H9 (cell line): ENCODE measurements around the gene CAPN3. TPM values are rescaled to one million over a fixed set of nuclear protein-coding genes. Genes with fewer than 3 reads are reported as not detected.

Experiments used
- DNase-seq: peaks from one replicate; pipeline ENCODE4 v3.0.0-alpha.2; 2017
- H2AFZ ChIP-seq: one replicate; pipeline ENCODE4 v1.6.1; 2013; ENCODE audit warnings: mild to moderate bottlenecking, low read length, control low read depth, moderate library complexity
- H2AK5ac ChIP-seq: 2 replicates; pipeline ENCODE4 v1.6.1; 2013; ENCODE audit warnings: low read length, control low read depth, mixed read lengths; ENCODE audit not compliant: insufficient read length
- H2BK120ac ChIP-seq: one replicate; pipeline ENCODE4 v1.6.1; 2013; ENCODE audit warnings: low read depth, mild to moderate bottlenecking, low read length, control low read depth, inconsistent platforms; ENCODE audit not compliant: poor library complexity, severe bottlenecking
- H2BK12ac ChIP-seq: 2 replicates; pipeline ENCODE4 v1.6.1; 2013; ENCODE audit warnings: low read length, control low read depth, mixed read lengths, low read depth; ENCODE audit not compliant: insufficient read length
- H2BK15ac ChIP-seq: 2 replicates; pipeline ENCODE4 v1.6.1; 2013; ENCODE audit warnings: low read depth, low read length, control low read depth
- H2BK20ac ChIP-seq: one replicate; pipeline ENCODE4 v1.6.1; 2013; ENCODE audit warnings: low read depth, mild to moderate bottlenecking, low read length, control low read depth, inconsistent platforms; ENCODE audit not compliant: poor library complexity, severe bottlenecking
- H2BK5ac ChIP-seq: 2 replicates; pipeline ENCODE4 v1.6.1; 2013; ENCODE audit warnings: low read length, control low read depth, mixed read lengths; ENCODE audit not compliant: insufficient read length
- H3K14ac ChIP-seq: 2 replicates; pipeline ENCODE4 v1.6.1; 2013; ENCODE audit warnings: low read length, control low read depth; ENCODE audit not compliant: insufficient read depth
- H3K18ac ChIP-seq: 2 replicates; pipeline ENCODE4 v1.6.1; 2013; ENCODE audit warnings: low read depth, mild to moderate bottlenecking, mixed read lengths, low read length, control low read depth; ENCODE audit not compliant: insufficient read length
- H3K23ac ChIP-seq: 2 replicates; pipeline ENCODE4 v1.6.1; 2013; ENCODE audit warnings: low read length, control low read depth, mixed read lengths, low read depth; ENCODE audit not compliant: insufficient read length
- H3K23me2 ChIP-seq: 2 replicates; pipeline ENCODE4 v1.6.1; 2013; ENCODE audit warnings: low read depth, mild to moderate bottlenecking, mixed read lengths, low read length, control low read depth; ENCODE audit not compliant: insufficient read length, poor library complexity, severe bottlenecking
- H3K27ac ChIP-seq: 2 replicates; pipeline ENCODE4 v1.5.1; 2013; ENCODE audit warnings: low read length, control low read depth, mixed read lengths, low read depth; ENCODE audit not compliant: insufficient read length
- H3K27me3 ChIP-seq: 2 replicates; pipeline ENCODE4 v1.6.1; 2013; ENCODE audit warnings: low read length, control low read depth, inconsistent platforms; ENCODE audit not compliant: insufficient read depth
- H3K4ac ChIP-seq: 2 replicates; pipeline ENCODE4 v1.6.1; 2013; ENCODE audit warnings: low read depth, mild to moderate bottlenecking, control low read depth, inconsistent platforms, low read length, moderate library complexity
- H3K4me1 ChIP-seq: 2 replicates; pipeline ENCODE4 v1.6.1; 2013; ENCODE audit warnings: low read length, control low read depth, inconsistent platforms; ENCODE audit not compliant: insufficient read depth
- H3K4me2 ChIP-seq: 2 replicates; pipeline ENCODE4 v1.6.1; 2013; ENCODE audit warnings: low read length, control low read depth, mixed read lengths; ENCODE audit not compliant: insufficient read length, insufficient read depth
- H3K56ac ChIP-seq: 2 replicates; pipeline ENCODE4 v1.6.1; 2013; ENCODE audit warnings: low read depth, mild to moderate bottlenecking, mixed read lengths, low read length, control low read depth; ENCODE audit not compliant: insufficient read length
- H3K79me1 ChIP-seq: 2 replicates; pipeline ENCODE4 v1.6.1; 2013; ENCODE audit warnings: low read depth, mild to moderate bottlenecking, moderate library complexity, low read length, control low read depth, inconsistent platforms; ENCODE audit not compliant: insufficient read depth, poor library complexity, severe bottlenecking
- H3K79me2 ChIP-seq: 2 replicates; pipeline ENCODE4 v1.6.1; 2013; ENCODE audit warnings: low read length, control low read depth, inconsistent platforms; ENCODE audit not compliant: insufficient read depth
- H3K9ac ChIP-seq: 2 replicates; pipeline ENCODE4 v1.6.1; 2013; ENCODE audit warnings: low read length, control low read depth, mixed read lengths; ENCODE audit not compliant: insufficient read length; ENCODE audit errors: extremely low read depth
- H3K9me3 ChIP-seq: one replicate; pipeline ENCODE4 v1.6.1; 2013; ENCODE audit warnings: low read depth, low read length, inconsistent platforms; ENCODE audit not compliant: control insufficient read depth
- H3T11ph ChIP-seq: one replicate; pipeline ENCODE4 v1.6.1; 2013; ENCODE audit warnings: mild to moderate bottlenecking, low read length, control low read depth, inconsistent platforms
- H4K20me1 ChIP-seq: one replicate; pipeline ENCODE4 v1.6.1; 2013; ENCODE audit not compliant: control insufficient read depth, insufficient read length, insufficient read depth
- H4K5ac ChIP-seq: 2 replicates; pipeline ENCODE4 v1.6.1; 2013; ENCODE audit warnings: low read depth, mild to moderate bottlenecking, mixed read lengths, low read length, control low read depth; ENCODE audit not compliant: insufficient read length
- H4K8ac ChIP-seq: replicated peaks from 2 replicates; pipeline ENCODE4 v1.6.1; 2013; ENCODE audit warnings: low read length, control low read depth, mixed read lengths, low read depth; ENCODE audit not compliant: insufficient read length
- H4K91ac ChIP-seq: 2 replicates; pipeline ENCODE4 v1.6.1; 2013; ENCODE audit warnings: low read depth, mild to moderate bottlenecking, moderate library complexity, mixed read lengths, low read length, control low read depth; ENCODE audit not compliant: insufficient read length
- H3K27ac Mint-ChIP-seq, 3 experiments: 2 replicates in 2 of 3; 3 replicates in 1 of 3; pipeline ENCODE4 v1.8.0; 2020 to 2021; ENCODE audit warnings: mixed read lengths in 3 of 3, mild to moderate bottlenecking in 1 of 3, moderate library complexity in 1 of 3
- H3K27me3 Mint-ChIP-seq: 2 replicates; pipeline ENCODE4 v1.8.0; 2021; ENCODE audit warnings: low read depth, mild to moderate bottlenecking, moderate library complexity, mixed read lengths
- H3K36me3 Mint-ChIP-seq, 3 experiments: 2 replicates in 2 of 3; 3 replicates in 1 of 3; pipeline ENCODE4 v1.8.0; 2020 to 2021; ENCODE audit warnings: low read depth in 3 of 3, mixed read lengths in 3 of 3; ENCODE audit not compliant: insufficient read depth in 1 of 3
- H3K4me1 Mint-ChIP-seq, 2 experiments: 2 replicates each; pipeline ENCODE4 v1.8.0; 2020; ENCODE audit warnings: mixed read lengths in 2 of 2
- H3K4me3 Mint-ChIP-seq, 2 experiments: 2 replicates in 1 of 2; 3 replicates in 1 of 2; pipeline ENCODE4 v1.8.0; 2020 to 2021; ENCODE audit warnings: mild to moderate bottlenecking in 2 of 2, mixed read lengths in 2 of 2, moderate library complexity in 1 of 2
- H3K9me3 Mint-ChIP-seq, 2 experiments: 2 replicates in 1 of 2; 3 replicates in 1 of 2; pipeline ENCODE4 v1.8.0; 2020; ENCODE audit warnings: mild to moderate bottlenecking in 2 of 2, mixed read lengths in 2 of 2, moderate library complexity in 1 of 2
- CTCF ChIP-seq: fragments of 200-600 bp; sonication (generic); conservative IDR thresholded peaks from 3 replicates; pipeline ENCODE4 v1.8.0; 2021; ENCODE audit warnings: antibody characterized with exemption, mild to moderate bottlenecking
- WGBS: extraction: QIAGEN DNeasy Blood & Tissue Kit; methylation state at CpG from one replicate; pipeline ENCODE4 v1.1.7; 2013; ENCODE audit warnings: missing lambda C conversion rate, low lambda C conversion rate, mixed read lengths; ENCODE audit not compliant: insufficient read length; ENCODE audit errors: extremely low coverage; 5-methylcytosine and 5-hydroxymethylcytosine counted together
- total RNA-seq: library from RNA; stranded (reverse); gene quantifications from 2 replicates; pipeline ENCODE4 v1.2.1, GENCODE V29; 2021

CAPN3 gene
- total RNA-seq, 1 experiment from 2014 or later = 0.31 TPM

GRCh38 chr15:42384597-42384996 is 25.3 kb downstream of the CAPN3 start:
- Histone ChIP-seq H3K23me2 (no peaks in the 10 kb centered on the region), H3K9ac (no peak overlapping the region), H2BK20ac (no peak overlapping the region), H3K4me1 (0 out of 2 replicates have a peak, but pooled peaks cover 10% of the 10 kb centered on the region), H3K79me1 (no peaks in the 10 kb centered on the region), H3K23ac (no peak overlapping the region), H3K9me3 (no peaks in the 10 kb centered on the region), H3K18ac (no peak overlapping the region), H3K27ac (no peak overlapping the region), H4K20me1 (no peaks in the 10 kb centered on the region), H4K8ac (no peak overlapping the region), H2BK12ac (no peak overlapping the region), H2BK15ac (no peak overlapping the region), H3K56ac (no peak overlapping the region), H4K5ac (no peak overlapping the region), H2AFZ (no peak overlapping the region), H3T11ph (no peak overlapping the region), H2BK120ac (no peak overlapping the region), H3K79me2 (no peaks in the 10 kb centered on the region), H2AK5ac (no peak overlapping the region), H3K14ac (no peak overlapping the region), H3K4ac (no peak overlapping the region), H3K4me2 (peak overlapping the region; percentile 24), H4K91ac (no peak overlapping the region), H2BK5ac (no peak overlapping the region), H3K27me3 (no peaks in the 10 kb centered on the region)
- peaks cover 5% of the 10 kb centered on the region for H3K27me3 Mint-ChIP-seq
- WGBS = no CpG with 5 or more reads among the region's 4 CpGs
- DNase-seq = peak; percentile 64
- TF ChIP-seq CTCF = no peak
- no peaks in the 10 kb centered on the region; a peak in 1 of 7 replicates for H3K36me3 Mint-ChIP-seq
- H3K4me3 Mint-ChIP-seq = peak overlapping the region in 1 of 2 experiments; percentile 5; a peak in 2 of 5 replicates
- H3K27ac Mint-ChIP-seq = peak overlapping the region in 1 of 3 experiments; percentile 82; a peak in 1 of 7 replicates
- H3K9me3 Mint-ChIP-seq = peaks cover under 1% of the 10 kb centered on the region in 2 experiments; a peak in 3 of 5 replicates
- H3K4me1 Mint-ChIP-seq = peaks cover 20 to 23% of the 10 kb centered on the region in 2 experiments
